Measurements from ENCODE around the gene GNPAT. TPM values are rescaled to one million over a fixed set of nuclear protein-coding genes. Genes with fewer than 3 reads are reported as not detected.

The GNPAT gene
- total and polyA plus RNA-seq, 4 donors, result 14.7 to 32.0 (median 22.7) TPM

DNA sequence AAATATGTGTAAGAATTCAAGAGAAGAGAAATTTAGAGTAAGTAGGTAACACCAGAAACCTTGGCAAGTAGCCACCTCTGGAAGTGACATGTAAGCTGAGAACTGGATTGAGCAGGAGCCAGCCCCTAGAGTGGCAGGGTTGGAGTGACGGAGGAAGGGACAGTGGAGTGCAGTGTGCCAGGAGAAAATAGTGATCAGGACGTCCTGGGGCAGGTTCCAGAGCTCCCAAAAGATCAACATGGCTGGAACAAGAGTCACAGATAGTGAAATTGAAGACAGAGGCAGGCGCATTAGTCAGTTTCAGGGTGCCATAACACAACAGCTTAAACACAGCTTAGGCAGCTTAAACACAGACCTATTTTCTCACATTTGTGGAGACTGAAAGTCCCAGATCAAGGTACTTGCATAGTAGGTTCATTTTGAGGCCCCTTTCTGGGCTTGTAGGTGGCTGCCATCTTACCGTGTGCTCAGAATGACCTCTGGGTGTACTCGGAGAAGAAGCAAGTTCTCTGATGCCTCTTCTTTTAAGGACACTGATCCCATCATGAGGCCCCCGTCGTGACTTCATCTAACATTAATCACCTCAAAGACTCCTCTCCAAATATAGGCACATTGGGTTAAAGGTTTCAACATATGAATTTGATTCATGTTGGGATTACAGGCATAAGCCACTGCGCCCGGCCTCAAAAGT lies 37.2 kb downstream of the GNPAT start:
- Histone ChIP-seq H3K4me1 (ENCODE audit: control insufficient read depth in 4 of 4, insufficient read depth in 4 of 4, low read length in 3 of 4) (no peaks in the 10 kb centered on the region), H3K4me3 (ENCODE audit: low read depth in 1 of 3, low read length in 3 of 3) (no peak overlapping the region), H3K9ac (ENCODE audit: low read depth in 1 of 2, low read length in 2 of 2) (no peak overlapping the region), H3K9me3 (ENCODE audit: control insufficient read depth in 4 of 4, low read length in 3 of 4) (no peaks in the 10 kb centered on the region), H3K27me3 (ENCODE audit: control insufficient read depth in 4 of 4, insufficient read depth in 4 of 4, low read length in 3 of 4) (no peaks in the 10 kb centered on the region), H3K36me3 (ENCODE audit: control insufficient read depth in 4 of 4, insufficient read depth in 3 of 4, low read depth in 1 of 4, low read length in 3 of 4) (peaks cover 6 to 36% (median 33%) of the 10 kb centered on the region in 4 donors), H3K27ac (ENCODE audit: low read depth in 1 of 2, low read length in 2 of 2) (no peak overlapping the region)
- DNase-seq (ENCODE audit: low spot score), result no peak
- 91% methylated on average over 9 of the region's 9 CpGs for WGBS
- TF ChIP-seq, protein P1, sequence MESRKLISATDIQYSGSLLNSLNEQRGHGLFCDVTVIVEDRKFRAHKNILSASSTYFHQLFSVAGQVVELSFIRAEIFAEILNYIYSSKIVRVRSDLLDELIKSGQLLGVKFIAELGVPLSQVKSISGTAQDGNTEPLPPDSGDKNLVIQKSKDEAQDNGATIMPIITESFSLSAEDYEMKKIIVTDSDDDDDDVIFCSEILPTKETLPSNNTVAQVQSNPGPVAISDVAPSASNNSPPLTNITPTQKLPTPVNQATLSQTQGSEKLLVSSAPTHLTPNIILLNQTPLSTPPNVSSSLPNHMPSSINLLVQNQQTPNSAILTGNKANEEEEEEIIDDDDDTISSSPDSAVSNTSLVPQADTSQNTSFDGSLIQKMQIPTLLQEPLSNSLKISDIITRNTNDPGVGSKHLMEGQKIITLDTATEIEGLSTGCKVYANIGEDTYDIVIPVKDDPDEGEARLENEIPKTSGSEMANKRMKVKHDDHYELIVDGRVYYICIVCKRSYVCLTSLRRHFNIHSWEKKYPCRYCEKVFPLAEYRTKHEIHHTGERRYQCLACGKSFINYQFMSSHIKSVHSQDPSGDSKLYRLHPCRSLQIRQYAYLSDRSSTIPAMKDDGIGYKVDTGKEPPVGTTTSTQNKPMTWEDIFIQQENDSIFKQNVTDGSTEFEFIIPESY (IDR thresholded peaks at IDR 0.05), result no peak
- TF ChIP-seq JUND (IDR thresholded peaks at IDR 0.05) (no peak), RXRA (IDR thresholded peaks at IDR 0.05) (no peak), SP1 (IDR thresholded peaks at IDR 0.05) (no peak), ATF3 (IDR thresholded peaks at IDR 0.05) (no peak), FOXA2 (IDR thresholded peaks at IDR 0.05) (no peak), YY1 (IDR thresholded peaks at IDR 0.05) (no peak), NR2F2 (IDR thresholded peaks at IDR 0.05) (no peak), TAF1 (conservative IDR thresholded peaks at IDR 0.05) (no peak), HNF4G (IDR thresholded peaks at IDR 0.05) (no peak), RAD21 (IDR thresholded peaks at IDR 0.05) (no peak), FOXA1 (IDR thresholded peaks at IDR 0.05) (no peak), EGR1 (IDR thresholded peaks at IDR 0.05; ENCODE audit: low read depth in 2 of 2) (no peak), CTCF (IDR thresholded peaks at IDR 0.05; ENCODE audit: low read depth, low read length, missing input control) (no peak), HNF4A (conservative IDR thresholded peaks at IDR 0.05) (no peak)
- TF ChIP-seq, protein P2, sequence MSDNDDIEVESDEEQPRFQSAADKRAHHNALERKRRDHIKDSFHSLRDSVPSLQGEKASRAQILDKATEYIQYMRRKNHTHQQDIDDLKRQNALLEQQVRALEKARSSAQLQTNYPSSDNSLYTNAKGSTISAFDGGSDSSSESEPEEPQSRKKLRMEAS (IDR thresholded peaks at IDR 0.05), result no peak

GRCh38 chr1:231279081-231279480 lies 38.1 kb downstream of the GNPAT start:
- H3K4me3 ChIP-seq (ENCODE audit: low read depth in 1 of 3, low read length in 3 of 3), result no peak overlapping the region
- no peak for DNase-seq (ENCODE audit: low spot score)
- H3K4me1 ChIP-seq (ENCODE audit: control insufficient read depth in 4 of 4, insufficient read depth in 4 of 4, low read length in 3 of 4), result no peaks in the 10 kb centered on the region
- H3K9ac ChIP-seq (ENCODE audit: low read depth in 1 of 2, low read length in 2 of 2), result no peak overlapping the region
- no peaks in the 10 kb centered on the region for H3K9me3 ChIP-seq (ENCODE audit: control insufficient read depth in 4 of 4, low read length in 3 of 4)
- H3K36me3 ChIP-seq (ENCODE audit: control insufficient read depth in 4 of 4, insufficient read depth in 3 of 4, low read depth in 1 of 4, low read length in 3 of 4), result peaks cover 6 to 29% (median 27%) of the 10 kb centered on the region in 4 donors
- TF ChIP-seq NR2F2 (IDR thresholded peaks at IDR 0.05), result no peak
- TF ChIP-seq RXRA (IDR thresholded peaks at IDR 0.05), result no peak
- no peak for TF ChIP-seq EGR1 (IDR thresholded peaks at IDR 0.05; ENCODE audit: low read depth in 2 of 2)
- TF ChIP-seq HNF4G (IDR thresholded peaks at IDR 0.05), result no peak
- TF ChIP-seq FOXA1 (IDR thresholded peaks at IDR 0.05), result no peak
- TF ChIP-seq SP1 (IDR thresholded peaks at IDR 0.05), result no peak
- no peak for TF ChIP-seq HNF4A (conservative IDR thresholded peaks at IDR 0.05)
- no peak for TF ChIP-seq ATF3 (IDR thresholded peaks at IDR 0.05)
- no peak for TF ChIP-seq FOXA2 (IDR thresholded peaks at IDR 0.05)
- TF ChIP-seq RAD21 (IDR thresholded peaks at IDR 0.05), result no peak
- TF ChIP-seq GABPA (IDR thresholded peaks at IDR 0.05 in 1 of 2, conservative IDR thresholded peaks at IDR 0.05 in 1 of 2), result no peak
- no peaks in the 10 kb centered on the region for H3K27me3 ChIP-seq (ENCODE audit: control insufficient read depth in 4 of 4, insufficient read depth in 4 of 4, low read length in 3 of 4)
- 84% methylated on average over 1 of the region's 1 CpG for WGBS
- no peak overlapping the region for H3K27ac ChIP-seq (ENCODE audit: low read depth in 1 of 2, low read length in 2 of 2)
